ENCODE measurements around the gene CDH4.
"Not testable (repeated sequence)": the region's sequence is repeated elsewhere in the genome, so short reads cannot be mapped to it uniquely, and the experiment has no call there.

Gene CDH4

DNA sequence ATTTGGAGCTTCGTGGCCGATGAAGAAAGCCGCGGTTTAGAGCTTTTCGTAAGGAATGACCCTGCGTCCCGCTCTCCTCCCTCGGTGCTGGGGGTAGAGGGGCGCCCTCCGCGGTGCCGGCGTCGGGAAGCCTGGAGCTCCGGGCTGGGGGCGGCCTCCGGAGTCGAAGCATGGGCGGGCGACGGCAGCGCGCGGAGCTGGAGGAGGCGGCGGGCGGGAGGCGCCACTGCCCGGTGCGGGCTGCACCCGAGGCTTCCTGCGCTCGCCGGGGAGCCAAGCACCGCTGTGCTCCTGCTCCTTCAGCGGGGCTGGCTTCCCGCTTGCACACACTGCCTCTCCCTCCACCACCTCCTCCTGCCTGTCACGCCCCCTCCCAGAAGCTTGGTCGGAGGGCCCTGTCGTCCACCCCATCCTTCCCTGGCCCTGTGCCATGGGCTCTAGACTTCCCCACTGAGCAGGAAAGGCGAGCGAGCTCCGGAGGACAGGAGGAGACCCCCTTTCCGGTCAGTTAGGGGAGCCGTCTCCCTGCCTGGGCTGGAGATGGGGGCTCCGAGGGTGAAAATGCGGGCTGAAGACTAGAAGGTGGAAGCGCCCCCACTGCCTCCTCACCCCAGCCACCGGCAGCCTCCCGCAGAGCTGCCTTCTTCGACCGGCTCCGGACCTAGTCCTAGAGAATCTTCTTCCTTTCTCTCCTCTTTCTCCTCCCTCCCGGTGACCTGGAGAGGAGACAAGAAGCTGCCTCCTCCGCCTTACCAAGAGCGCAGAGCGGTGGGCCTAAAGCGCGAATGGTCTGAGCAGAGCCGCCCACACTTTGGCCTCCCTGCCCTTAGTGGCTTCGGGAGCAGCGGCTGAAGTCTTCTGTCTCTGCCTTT lies 1.8 kb downstream of the CDH4 start:
- DNase-seq (ENCODE audit: low read depth in 2 of 2), result no peak

DNA sequence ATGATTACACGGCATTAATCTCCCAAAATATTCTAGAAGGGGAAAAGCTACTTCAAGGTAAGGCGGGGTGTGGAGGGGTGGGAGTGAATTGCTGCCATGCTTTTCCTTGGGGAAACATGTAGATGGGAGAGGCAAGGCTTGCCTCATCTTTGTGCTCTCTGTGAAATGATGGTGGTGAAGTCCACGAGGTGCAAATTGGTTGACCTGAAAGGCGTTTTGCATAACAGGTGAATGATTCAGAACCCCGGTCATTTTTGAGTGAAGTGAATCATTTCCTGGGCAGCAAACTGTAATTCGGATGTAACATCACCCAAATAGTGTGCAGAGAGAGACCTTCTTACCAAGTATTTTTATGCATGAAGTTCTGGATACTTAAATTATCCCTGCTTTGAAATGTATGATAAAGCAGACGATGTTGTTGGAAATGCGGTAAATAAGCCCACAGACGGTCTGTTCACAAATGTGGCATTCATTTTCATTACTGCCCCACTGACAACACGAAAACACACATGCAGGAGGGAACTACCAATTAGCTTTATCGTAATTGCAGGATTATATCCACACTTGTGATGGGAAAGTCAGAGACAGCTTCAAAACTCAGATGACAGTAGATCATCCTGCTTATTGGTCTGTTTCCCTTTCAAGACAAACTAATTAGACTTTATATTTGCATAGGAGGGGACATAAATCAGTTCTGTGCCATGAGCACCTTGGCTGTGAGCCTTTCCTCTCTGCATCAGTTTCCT lies 3.0 kb downstream of the CDH4 start:
- DNase-seq (ENCODE audit: low read depth in 2 of 2), result no peak

DNA sequence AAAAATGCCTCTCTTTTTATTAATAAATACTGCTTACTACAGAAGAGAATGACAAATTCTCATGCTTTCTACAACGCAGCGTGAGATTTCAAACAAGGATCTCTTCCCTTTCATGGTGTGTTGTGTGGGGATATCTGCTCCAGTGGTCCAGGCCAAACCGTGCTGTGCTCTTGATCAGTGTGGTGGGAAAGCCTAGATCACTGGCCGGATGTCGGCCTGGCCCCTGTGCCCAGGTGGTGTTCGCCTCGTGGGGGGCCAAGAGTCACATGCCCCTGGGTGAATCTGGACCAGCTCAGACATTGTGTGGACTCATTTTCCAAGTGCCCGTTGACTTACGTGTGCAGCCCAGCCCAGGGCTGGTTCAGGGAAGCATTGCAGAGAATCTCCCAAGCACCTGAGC lies 4.3 kb downstream of the CDH4 start:
- DNase-seq (ENCODE audit: low read depth in 2 of 2), result no peak

DNA sequence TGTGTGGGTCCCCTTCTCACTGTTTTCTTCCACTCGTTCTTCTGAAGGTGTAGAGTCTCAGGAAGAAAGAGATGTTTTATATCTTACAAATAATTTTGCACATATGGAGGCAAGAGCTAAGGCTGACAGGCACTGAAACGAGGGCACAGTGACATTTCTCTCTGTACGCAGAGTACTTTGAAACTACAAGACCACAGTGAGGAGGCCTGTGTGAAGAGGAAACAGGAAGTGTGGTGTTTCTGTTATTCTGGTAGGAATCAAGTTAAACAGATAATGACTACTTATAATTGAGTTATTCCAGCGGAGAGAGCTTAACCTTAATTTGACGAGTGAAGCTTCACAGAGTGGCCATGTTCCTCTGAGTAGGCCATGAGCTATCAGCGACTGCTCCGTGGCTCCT lies 4.8 kb downstream of the CDH4 start:
- DNase-seq (ENCODE audit: low read depth in 2 of 2), result no peak

DNA sequence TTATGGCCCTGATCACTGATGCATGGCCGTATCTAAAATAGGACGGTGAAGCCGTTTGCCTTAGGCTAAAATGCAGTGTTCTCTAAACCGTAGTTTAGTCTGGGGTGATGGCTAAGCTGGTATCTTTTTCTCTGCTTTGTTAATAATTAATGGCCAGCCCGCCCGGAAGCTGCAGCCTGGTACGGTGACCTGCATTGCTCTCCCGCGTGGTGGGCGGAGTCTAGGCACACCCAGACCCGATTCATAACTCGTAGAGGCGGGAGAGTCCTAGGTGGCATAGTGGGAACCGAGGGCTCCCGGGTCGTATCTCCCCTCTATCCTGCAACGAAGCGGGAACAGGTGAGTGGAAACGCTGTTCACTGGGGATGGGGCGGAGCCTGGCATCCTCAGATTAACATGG lies 5.5 kb downstream of the CDH4 start:
- DNase-seq (ENCODE audit: low read depth in 2 of 2), result no peak

DNA sequence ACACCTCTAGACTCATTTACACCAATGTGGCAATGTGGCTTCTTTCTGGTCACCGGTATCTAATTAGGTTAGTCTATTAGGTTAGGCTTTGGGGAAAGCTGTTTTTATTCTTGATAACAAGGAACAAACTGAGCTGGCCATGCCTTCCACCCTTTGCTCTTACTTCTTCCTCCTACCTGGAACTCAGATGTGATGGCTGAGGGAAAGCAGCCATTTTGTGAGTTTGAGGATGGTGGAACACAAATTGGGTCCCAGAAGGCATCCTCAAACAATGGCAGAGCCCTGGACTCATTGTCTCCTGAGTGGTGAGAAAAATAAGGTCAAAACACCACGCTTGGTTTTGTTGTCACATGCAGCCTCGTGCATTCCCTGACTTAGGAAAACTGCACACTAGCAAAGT lies 7.7 kb downstream of the CDH4 start:
- no peak for DNase-seq (ENCODE audit: low read depth in 2 of 2)

DNA sequence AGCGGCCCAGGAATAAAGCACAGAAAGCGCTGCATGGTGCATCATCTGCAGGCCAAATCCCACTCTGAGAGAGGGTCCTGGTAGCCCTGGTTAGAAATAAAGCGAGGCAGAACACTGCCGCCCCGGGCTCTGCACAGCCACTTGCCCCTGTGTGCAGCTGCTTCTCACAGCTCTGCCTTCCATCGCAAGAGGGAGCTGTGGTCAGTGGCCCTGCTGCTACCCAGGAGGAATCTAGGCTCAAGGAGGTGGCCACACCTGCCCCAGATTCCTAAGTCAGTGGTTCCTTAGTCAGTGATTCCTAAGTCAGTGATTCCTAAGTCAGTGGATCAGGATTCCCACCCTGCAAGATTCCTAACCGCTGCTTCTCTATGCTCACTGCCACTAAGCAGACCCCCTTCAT lies 8.8 kb downstream of the CDH4 start:
- no peak for DNase-seq (ENCODE audit: low read depth in 2 of 2)

DNA sequence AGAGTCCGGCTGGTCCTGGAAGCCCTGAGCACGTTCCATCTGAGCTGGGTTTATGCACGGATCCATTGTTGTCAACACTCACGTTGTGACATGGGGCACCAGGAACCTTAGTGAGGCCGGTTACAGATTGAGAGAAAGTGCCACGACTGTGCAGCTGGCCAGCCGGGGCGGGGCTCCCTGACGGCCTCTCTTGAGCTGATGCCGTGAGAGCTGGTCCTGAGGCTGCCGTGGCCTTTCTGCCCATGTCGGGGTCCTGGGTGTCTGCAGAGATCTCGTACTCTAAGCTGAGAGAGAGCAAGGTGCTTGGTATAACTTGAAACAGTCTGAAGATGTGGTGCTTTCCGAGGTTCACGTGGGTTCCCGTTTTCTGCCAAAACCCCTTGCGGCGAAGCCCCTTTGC lies 10.0 kb downstream of the CDH4 start:
- no peak for DNase-seq (ENCODE audit: low read depth in 2 of 2)

DNA sequence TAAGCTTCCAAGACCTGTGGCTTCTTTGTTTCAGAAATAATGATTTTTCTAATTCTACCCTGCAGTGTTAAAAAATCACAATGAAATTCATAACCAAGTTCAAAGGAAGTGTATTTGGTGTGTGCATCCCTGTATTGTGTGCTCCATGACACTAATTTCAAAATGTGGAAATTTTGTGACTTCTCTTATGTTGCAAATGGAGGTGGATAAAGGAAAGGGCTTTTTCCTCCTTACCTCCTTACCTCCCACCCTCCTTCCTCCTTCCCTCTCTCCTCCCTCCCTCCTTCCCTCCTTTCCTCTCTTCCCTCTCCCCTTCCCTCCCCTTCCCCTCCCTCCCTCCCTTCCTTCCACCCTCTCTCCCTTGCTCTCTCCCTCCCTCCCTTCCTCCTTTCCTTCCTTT lies 10.5 kb downstream of the CDH4 start:
- no peak for DNase-seq (ENCODE audit: low read depth in 2 of 2)

DNA sequence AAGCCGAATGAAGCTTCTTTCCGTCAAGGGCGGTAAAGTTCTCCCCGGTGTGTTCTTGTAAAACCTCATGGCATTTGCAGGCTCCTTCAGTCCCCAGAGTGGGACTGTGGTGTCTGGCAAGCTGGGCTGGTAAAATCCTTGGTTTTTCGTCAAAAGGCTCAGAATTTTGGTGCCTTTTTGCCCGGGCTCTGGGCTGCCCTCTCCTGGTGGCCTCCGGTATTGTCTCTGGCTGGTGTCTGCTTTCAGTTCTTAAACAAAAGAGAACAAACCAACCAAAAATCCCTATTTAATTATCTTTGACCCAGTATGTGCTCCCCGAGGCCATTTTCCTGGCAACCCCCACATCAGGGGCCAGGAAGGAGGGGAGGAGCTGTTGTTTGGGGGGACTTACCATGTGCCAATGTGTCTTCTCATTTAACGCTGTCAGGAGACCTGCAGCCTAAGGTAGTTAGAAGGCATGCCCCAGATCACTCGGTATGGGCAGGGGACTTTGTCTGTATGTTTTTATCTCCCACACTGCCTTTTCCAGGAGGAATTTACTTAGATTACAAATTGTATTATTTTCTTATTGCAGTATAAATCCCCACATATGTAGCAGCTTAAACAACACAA lies 11.1 kb downstream of the CDH4 start:
- peak in 1 of 2 donors; percentile 7 for DNase-seq (ENCODE audit: low read depth in 2 of 2)

DNA sequence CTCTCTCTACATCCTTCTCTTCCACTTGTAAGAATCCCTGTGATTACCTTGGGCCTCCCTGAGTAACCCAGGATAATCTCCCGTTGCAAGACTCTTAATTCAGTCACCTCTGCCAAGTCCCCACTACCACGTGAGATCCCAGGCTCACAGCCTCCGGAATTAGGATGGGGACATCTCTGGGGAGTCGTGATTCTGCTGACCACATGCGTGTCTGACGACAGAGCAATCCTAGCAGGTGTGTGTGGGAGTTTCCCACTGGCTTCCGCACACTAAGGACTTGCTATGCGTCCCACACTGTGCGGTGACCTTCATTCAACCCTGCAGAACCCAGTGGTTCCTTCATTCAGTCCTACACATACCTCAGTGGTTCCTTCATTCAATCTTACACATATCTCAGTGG lies 11.9 kb downstream of the CDH4 start:
- DNase-seq (ENCODE audit: low read depth in 2 of 2), result no peak

DNA sequence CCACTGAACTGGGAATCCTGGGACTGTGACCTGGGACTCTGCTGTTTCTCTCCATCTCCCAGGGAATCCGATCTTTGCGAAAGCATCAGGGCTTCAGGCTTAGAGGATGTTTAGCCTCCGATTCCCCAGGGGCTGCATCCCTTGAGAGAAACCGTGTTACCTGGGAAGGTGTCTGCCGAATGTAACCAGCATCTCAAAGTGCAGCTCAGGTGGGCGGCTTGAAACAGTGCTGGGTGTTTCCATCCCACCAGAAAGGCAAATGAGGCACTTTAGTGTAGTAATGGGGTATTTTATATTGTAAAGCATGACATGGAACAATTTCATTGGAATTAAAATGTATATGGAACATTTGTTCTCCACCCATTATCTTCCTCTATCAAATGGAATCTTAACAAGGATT lies 15.2 kb downstream of the CDH4 start:
- DNase-seq (ENCODE audit: low read depth in 2 of 2), result no peak

DNA sequence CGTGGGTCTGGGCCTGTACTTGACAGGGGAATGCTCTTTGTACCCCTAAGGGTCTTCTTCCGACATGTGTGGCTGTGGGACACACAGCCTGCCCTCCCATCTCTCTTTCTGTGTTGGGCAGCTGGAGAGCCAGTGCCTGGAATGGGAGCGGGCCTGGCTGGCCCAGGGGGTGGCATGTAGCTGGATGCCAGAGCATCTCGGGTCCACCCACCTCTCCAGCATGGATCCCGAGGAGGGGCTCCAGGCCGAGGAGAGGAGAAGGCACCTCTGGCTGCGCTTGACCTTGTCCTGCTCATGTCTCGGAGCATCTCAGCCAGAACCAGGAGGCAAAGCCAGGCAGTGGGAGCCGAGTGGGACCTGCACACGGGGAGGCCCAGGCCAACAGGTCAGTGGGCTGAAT lies 16.0 kb downstream of the CDH4 start:
- DNase-seq (ENCODE audit: low read depth in 2 of 2), result no peak

DNA sequence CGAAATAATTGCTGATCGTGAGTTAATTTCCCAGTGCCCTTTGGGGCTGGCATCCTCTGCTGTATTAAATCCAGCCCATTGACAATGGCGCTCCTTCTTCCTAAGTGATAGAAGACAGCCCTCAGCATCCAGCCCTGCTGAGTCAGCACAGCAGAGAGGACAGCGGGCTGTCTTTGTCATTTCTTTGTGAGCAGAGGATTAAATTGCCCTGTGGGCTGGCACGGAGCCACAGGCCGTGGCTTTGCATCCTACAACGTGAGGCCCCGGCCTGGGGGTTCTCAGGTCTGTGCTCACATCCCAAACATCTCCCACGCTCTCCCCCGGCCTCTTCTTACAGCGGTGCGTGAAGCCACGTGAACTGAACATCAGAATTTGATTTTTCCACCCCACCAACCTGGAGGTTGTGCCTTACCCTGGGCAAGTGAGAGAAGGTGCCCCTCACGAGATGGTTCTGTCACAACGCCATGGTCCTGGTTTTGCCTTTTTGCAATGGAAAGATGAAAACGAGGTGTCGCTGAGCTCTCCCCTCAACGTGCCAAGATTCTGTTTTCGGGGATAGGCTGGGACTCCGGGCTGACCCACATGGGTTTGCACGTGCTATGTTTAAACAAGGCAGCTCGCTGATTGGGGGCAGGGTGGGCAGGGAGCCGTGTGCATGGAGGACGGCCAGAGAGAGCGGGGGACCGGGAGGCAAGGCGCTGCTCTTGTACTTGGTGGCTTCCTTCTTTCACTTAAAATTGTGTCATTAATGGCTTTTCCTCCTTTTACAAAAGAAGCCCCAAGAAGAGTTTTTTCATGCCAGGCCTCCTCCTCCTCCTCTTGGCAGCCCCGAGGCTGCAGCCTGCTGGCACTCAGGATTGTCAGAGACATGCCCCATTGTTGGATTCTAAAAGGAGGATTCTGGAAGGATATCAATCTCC lies 19.5 kb downstream of the CDH4 start:
- no peak for DNase-seq (ENCODE audit: low read depth in 2 of 2)

DNA sequence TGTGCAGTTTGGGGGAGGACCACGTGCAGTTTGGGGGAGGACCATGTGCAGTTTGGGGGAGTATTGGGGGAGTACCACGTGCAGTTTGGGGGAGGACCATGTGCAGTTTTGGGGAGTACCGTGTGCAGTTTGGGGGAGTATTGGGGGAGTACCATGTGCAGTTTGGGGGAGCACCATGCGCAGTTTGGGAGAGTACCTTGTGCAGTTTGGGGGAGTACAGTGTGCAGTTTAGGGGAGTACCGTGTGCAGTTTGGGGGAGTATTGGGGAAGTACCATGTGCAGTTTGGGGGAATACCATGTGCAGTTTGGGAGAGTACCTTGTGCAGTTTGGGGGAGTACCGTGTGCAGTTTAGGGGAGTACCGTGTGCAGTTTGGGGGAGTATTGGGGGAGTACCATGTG lies 21.0 kb downstream of the CDH4 start:
- not testable (repeated sequence) for DNase-seq (ENCODE audit: low read depth in 2 of 2)

DNA sequence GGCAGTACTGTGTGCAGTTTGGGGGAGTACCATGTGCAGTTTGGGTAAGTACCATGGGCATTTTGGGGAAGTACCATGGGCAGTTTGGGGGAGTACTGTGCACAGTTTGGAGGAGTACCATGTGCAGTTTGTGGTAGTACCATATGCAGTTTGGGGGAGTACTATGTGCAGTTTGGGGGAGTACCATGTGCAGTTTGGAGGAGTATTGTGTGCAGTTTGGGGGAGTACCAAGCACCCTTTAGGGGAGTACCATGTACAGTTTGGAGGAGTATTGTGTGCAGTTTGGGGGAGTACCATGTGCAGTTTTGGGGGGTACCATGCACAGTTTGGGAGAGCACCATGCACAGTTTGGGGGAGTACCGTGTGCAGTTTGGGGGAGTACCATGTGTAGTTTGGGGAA lies 21.6 kb downstream of the CDH4 start:
- DNase-seq (ENCODE audit: low read depth in 2 of 2), result not testable (repeated sequence)

DNA sequence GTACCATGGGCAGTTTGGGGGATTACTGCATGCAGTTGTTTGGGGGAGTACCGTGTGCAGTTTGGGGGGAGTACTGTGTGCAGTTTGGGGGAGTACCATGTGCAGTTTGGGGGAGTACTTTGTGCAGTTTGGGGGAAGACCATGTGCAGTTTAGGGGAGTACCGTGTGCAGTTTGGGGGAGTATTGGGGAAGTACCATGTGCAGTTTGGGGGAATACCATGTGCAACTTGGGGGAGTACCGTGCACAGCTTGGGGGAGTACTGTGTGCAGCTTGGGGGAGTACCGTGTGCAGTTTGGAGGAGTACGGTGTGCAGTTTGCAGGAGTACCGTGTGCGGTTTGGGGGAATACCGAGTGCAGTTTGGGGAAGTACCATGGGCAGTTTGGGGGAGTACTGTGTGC lies 22.3 kb downstream of the CDH4 start:
- DNase-seq (ENCODE audit: low read depth in 2 of 2), result no peak

DNA sequence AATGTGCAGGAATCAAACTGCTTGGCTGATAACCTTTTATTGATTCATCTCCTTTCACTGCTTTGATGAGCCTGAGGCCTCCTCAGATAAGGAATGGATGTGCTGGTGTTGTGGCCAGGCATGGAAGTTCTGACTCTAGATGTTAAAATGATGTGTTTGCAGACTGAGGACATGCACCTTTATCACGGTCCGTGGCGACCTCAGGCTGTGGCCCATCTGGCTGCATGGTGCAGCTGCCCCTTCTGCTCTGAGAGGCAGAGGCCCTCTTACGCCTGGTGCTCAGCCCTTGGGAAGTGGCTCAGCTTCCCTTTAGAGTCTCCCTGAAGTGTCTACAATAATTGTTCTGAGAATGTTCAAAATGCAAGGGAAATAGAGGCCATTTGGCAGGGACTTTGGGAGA lies 26.2 kb downstream of the CDH4 start:
- no peak for DNase-seq (ENCODE audit: low read depth in 2 of 2)

DNA sequence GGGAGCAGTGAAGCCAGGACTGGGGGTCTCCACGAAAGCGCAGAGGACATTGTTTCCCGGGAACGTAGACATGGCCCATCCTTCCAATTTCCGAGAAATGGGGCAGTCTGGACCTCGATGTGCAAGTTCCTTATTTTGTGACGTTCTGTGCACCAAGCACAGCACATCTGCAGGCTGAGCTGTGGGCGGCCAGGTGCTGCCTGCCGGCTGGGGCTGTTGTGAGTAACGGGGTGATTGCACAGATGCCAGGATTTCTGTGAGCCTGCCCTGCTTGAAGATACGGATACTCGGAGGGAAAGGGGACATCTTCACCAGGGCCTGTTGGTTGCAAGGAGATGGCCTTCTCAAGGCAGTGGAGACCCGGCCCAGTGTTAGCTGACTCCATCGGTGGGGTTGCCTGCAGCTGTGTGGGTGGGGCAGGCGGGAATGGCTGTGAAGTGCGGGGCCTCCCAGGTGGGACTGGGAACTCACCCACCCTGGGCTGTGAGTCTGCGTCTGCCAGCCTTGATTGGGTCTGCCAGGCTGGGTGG lies 27.6 kb downstream of the CDH4 start:
- no peak for DNase-seq (ENCODE audit: low read depth in 2 of 2)

DNA sequence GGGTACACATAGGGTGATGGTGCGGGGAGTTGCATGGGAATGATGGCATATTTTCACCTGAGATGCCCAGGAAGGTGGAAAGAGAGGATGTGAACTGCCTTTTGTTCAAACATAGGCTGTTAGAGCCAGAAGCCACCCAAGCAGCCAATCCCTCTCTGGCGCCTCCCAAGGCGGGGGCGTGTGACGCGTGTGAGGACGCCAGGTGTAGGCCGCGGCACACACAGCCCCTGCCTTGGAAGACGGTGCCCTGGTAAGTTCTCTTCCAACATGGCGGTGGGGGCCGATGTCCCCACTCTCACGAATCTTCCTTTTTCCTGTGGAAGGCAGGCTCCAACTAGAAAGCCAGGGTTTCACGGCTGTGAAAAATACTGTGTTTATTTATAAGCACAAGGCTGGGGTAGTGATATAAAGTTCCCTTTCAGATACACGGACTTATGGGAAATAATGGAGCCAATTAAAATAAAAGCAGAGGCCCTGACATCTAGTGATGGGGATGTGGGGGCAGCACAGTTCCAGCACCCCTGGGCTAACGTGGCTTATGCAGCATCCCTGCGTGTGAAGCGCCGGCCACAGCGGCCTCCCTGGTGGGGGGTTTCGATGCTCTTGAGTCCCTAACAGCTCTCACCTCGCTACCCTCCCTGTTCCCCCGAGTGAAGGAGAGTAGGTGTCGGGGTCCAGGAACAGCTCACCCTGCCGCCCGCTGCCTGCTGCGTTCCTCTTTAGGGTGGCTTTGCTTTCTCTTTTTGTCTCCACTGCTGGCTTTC lies 28.3 kb downstream of the CDH4 start:
- no peak for DNase-seq (ENCODE audit: low read depth in 2 of 2)

DNA sequence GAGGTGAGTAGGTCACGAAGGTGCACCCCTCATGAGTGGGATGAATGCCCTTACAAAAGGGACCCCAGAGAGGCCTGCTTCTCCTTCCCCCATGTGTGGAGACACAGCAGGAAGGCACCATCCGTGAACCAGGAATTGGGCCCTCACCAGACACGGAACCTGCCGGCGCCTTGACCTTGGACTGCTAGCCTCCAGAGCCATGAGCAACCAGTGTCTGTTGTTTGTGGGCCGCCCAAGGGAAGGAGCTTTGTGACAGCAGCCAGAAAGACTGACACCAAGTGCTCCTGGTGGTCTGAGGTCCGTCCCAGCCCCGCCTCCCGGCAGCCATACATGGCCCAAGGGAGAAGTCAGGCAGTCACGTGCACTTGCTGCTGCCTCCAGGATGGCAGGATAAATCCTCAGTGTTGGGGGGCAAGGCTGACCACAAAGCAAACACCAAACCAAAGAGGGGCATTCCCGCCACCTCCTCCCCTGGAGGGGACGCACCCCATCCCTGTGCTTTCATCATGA lies 29.3 kb downstream of the CDH4 start:
- no peak for DNase-seq (ENCODE audit: low read depth in 2 of 2)
